ENCODE results near the gene SHOC2. TPM values are rescaled to one million over a fixed set of nuclear protein-coding genes. Genes with fewer than 3 reads are reported as not detected.
"Not testable (repeated sequence)": the region's sequence is repeated elsewhere in the genome, so short reads cannot be mapped to it uniquely, and the experiment has no call there.

The SHOC2 gene
- total RNA-seq, 4 donors from 2014 or later = 28.4 to 41.9 (median 36.2) TPM

- no peak overlapping the region for H3K4me3 ChIP-seq (ENCODE audit: low read depth, poor library complexity, severe bottlenecking)
- no peak for DNase-seq (ENCODE audit: low spot score in 2 of 2)
- 96 to 97% methylated on average over 6 of the region's 6 CpGs for WGBS, 2 donors
- TF ChIP-seq POLR2A (IDR thresholded peaks at IDR 0.05) = no peak
- no peak for TF ChIP-seq CTCF (IDR thresholded peaks at IDR 0.05)
- intact Hi-C loops (cut with DNase I; ENCODE audit: low total_unique reads) = no loop called here
These were observed 4.4 kb upstream of the SHOC2 start for GRCh38 chr10:110915035-110915434.

- WGBS, 2 donors = 95 to 97% methylated on average over 4 of the region's 4 CpGs
- intact Hi-C loops (cut with DNase I; ENCODE audit: low total_unique reads); H3K4me3 ChIP-seq (ENCODE audit: low read depth, poor library complexity, severe bottlenecking); DNase-seq (ENCODE audit: low spot score in 2 of 2): not testable (repeated sequence)
These were observed 3.8 kb upstream of the SHOC2 start for GRCh38 chr10:110915600-110915999.

- intact Hi-C loops (cut with DNase I; ENCODE audit: low total_unique reads) = no loop called here
- DNase-seq (ENCODE audit: low spot score in 2 of 2) = no peak
- WGBS, 2 donors = 89 to 93% methylated on average over 3 of the region's 3 CpGs
- no peak overlapping the region for H3K4me3 ChIP-seq (ENCODE audit: low read depth, poor library complexity, severe bottlenecking)
- TF ChIP-seq CTCF (IDR thresholded peaks at IDR 0.05) (no peak), POLR2A (IDR thresholded peaks at IDR 0.05) (no peak)
These were observed 2.7 kb upstream of the SHOC2 start for GRCh38 chr10:110916554-110917346.

- H3K4me3 ChIP-seq (ENCODE audit: low read depth, poor library complexity, severe bottlenecking) = peak overlapping the region; percentile 64
- peak; percentile 97 to 98 for DNase-seq (ENCODE audit: low spot score in 2 of 2)
- TF ChIP-seq POLR2A (IDR thresholded peaks at IDR 0.05) = no peak
- no peak for TF ChIP-seq CTCF (IDR thresholded peaks at IDR 0.05)
- intact Hi-C loops (cut with DNase I; ENCODE audit: low total_unique reads) = no loop called here
- 1% methylated on average over 14 to 15 of the region's 15 CpGs for WGBS, 2 donors
These were observed 1.1 kb upstream of the SHOC2 start for GRCh38 chr10:110918269-110918642.

- peak within 1 kb of the TSS; percentile 75 for H3K4me3 ChIP-seq (ENCODE audit: low read depth, poor library complexity, severe bottlenecking)
- peak in 1 of 2 donors; percentile 99 for DNase-seq (ENCODE audit: low spot score in 2 of 2)
- WGBS, 2 donors = 0% methylated on average over 26 to 37 of the region's 40 CpGs
- intact Hi-C loops (cut with DNase I; ENCODE audit: low total_unique reads) = no loop called here
- no peak for TF ChIP-seq POLR2A (IDR thresholded peaks at IDR 0.05)
- no peak for TF ChIP-seq CTCF (IDR thresholded peaks at IDR 0.05)
These were observed 608 bp upstream of the SHOC2 start, which contains the start of gene BBIP1 for GRCh38 chr10:110918643-110919348. Gene BBIP1, minus strand, starts transcription at chr10:110919180. Its CDS starts 1,023 bp downstream, at chr10:110918157.
